ENCODE results near the gene CUX1.
"Not testable (repeated sequence)": the region's sequence is repeated elsewhere in the genome, so short reads cannot be mapped to it uniquely, and the experiment has no call there.

Gene CUX1

DNA sequence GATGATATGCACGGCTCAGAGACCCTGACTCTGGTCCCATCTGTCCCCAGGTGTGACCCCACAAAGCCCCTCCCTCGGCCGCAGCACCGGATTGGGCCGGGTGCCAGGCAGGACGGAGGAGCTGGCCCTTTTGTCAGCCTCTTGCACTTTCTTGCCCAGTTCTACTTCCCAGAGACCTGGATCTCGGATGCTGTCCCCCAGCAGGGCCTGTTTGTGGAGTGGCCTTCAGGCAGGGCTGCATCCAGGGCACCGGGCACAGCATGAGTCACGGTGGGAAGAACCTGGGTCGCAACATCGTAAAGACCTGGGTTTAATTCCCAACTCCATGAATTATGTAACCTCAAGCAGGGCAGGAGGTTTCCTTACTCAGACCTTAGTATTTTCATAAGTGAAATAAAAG, 310.9 kb downstream of the CUX1 start:
- no peak for DNase-seq (ENCODE audit: low read depth in 1 of 2, low spot score in 1 of 2)

DNA sequence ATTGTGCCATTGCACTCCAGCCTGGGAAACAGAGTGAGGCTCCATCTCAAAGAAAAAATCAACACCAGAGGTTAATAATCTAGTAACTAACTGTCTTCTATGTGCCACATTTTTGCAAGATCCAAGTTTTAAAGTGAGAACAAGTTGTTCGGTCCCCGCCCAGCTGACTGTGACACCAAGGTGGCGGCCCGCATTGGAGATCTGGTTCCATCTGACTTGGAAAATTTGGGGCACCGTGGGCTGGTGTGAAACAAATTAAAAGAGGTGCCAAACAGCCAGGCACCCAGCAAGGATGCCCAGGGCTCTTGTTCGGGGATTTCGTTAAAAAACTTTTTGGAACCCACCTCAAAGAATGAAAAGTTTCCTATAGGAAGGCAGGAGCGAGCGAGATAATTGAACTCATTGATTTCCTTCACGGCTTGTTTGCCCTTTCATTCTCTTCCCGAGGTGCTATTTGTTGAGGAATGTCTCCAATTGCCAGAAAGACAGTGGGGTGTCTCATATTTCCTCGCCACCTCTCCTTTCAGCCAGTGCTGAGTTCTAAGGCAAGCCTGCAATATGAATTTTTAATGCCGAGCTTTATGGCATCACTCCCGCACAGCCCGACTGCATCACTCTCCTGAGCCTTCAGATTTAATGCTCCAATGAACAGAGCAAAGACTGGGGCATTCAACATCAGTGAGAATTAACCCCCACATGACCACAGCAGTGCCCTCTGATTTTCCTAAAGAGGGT, 312.4 kb downstream of the CUX1 start:
- no peak for DNase-seq (ENCODE audit: low read depth in 1 of 2, low spot score in 1 of 2)

GRCh38 chr7:102132209-102132752, 314.9 kb downstream of the CUX1 start:
- DNase-seq (ENCODE audit: low read depth in 1 of 2, low spot score in 1 of 2) = no peak

DNA sequence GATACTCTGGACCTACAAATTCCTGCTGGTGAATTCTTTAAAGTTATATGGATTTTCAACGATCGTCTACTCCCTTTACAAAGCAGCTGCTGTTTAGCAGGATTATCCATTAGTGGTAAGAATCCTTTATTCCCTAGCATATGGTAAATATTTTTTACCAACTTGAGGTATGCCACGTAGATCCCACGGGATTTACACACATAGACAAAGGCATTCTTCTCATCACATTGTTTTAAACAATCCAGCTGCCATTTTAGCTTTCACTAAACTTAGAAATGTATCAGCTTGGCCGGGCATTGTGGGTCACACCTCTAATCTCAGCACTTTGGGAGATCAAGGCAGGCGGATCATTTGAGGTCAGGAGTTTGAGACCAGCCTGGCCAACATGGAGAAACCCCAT, 321.2 kb downstream of the CUX1 start:
- no peak for DNase-seq (ENCODE audit: low read depth in 1 of 2, low spot score in 1 of 2)

GRCh38 chr7:102140952-102141370, 323.5 kb downstream of the CUX1 start:
- no peak for DNase-seq (ENCODE audit: low read depth in 1 of 2, low spot score in 1 of 2)

GRCh38 chr7:102142433-102142832, 325.0 kb downstream of the CUX1 start:
- DNase-seq (ENCODE audit: low read depth in 1 of 2, low spot score in 1 of 2) = not testable (repeated sequence)

- no peak for DNase-seq (ENCODE audit: low read depth in 1 of 2, low spot score in 1 of 2)
Observed at GRCh38 chr7:102146122-102146521, 328.7 kb downstream of the CUX1 start.

GRCh38 chr7:102147008-102147407, 329.6 kb downstream of the CUX1 start:
- DNase-seq (ENCODE audit: low read depth in 1 of 2, low spot score in 1 of 2) = no peak

GRCh38 chr7:102148799-102149198, 331.4 kb downstream of the CUX1 start:
- DNase-seq (ENCODE audit: low read depth in 1 of 2, low spot score in 1 of 2) = no peak

GRCh38 chr7:102149416-102149815, 332.0 kb downstream of the CUX1 start:
- DNase-seq (ENCODE audit: low read depth in 1 of 2, low spot score in 1 of 2) = no peak

GRCh38 chr7:102150266-102150665, 332.8 kb downstream of the CUX1 start:
- no peak for DNase-seq (ENCODE audit: low read depth in 1 of 2, low spot score in 1 of 2)

- no peak for DNase-seq (ENCODE audit: low read depth in 1 of 2, low spot score in 1 of 2)
Observed at GRCh38 chr7:102152672-102153598, 335.5 kb downstream of the CUX1 start.

DNA sequence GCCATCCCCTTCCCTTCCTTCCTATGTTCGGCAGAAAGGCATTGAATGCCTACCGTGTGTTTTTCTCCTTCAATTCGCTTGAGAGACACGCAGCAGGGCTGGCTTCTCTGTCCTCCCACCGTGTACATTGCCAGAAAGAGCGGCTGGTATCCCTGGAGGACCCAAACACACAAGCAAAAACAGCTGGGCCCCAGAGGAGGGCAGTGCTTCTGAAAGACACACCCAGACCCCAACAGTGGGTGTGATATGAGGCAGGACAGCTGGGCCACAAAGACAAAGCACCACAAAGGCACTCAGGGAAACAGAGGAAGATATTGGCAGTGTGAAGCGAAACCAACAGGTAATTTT, 336.1 kb downstream of the CUX1 start:
- no peak for DNase-seq (ENCODE audit: low read depth in 1 of 2, low spot score in 1 of 2)

GRCh38 chr7:102154425-102154824, 337.0 kb downstream of the CUX1 start:
- DNase-seq (ENCODE audit: low read depth in 1 of 2, low spot score in 1 of 2) = no peak

GRCh38 chr7:102155821-102156441, 338.5 kb downstream of the CUX1 start:
- DNase-seq (ENCODE audit: low read depth in 1 of 2, low spot score in 1 of 2) = no peak

- DNase-seq (ENCODE audit: low read depth in 1 of 2, low spot score in 1 of 2) = no peak
Observed at GRCh38 chr7:102156867-102157266, 339.4 kb downstream of the CUX1 start.

DNA sequence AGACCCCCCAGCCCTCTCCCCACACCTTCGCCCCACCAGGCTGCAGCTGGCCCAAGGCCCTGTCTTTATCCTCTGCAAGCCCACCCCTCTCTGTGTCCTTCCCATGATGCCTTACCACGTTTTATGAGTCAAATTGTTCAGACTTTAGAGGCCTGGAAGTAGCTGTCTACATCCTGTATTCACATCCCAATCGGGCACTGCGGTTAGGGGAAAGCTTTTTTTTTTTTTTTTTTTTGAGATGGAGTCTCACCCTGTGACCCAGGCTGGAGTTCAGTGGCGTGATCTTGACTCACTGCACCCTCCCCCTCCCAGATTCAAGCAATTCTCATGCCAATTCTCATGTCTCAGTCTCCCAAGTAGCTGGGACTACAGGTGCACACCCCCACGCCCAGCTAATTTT, 347.7 kb downstream of the CUX1 start:
- no peak for DNase-seq (ENCODE audit: low read depth in 1 of 2, low spot score in 1 of 2)

- DNase-seq (ENCODE audit: low read depth in 1 of 2, low spot score in 1 of 2) = no peak
Observed at GRCh38 chr7:102167254-102167653, 349.8 kb downstream of the CUX1 start.

DNA sequence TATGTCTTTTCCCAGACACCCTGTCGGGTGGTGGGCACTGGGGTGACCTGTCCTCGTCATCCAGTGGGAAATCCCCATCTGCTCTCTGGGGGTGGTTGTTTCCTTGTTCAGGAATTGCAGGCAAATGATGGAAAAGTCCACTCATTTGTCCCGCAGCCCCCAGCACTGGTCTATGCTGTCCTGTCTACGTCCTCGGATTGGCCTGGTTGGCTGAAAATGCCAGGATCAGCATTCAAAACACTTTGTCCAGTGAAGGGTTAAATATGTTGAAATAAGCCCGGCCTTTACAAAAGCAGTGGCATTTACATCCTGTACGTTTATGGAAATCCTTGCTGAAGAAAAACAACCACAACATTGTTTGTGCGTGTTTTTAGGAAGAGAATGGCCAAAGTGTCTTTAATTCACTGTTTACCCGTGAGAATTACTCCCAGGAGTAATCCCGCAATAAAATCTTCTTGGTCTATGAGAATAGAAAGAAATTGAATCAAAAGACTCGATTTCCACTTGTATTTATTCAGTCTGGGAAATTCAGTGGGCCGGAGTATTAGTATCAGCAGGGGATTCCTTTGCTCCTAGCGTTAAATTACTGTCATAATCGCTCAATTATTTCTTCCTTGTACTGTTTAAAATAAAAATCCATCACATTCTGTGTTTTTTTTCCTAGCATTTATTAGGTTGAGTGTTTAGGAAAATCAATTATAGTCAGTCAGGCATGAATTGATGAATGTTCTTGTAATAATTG, 352.4 kb downstream of the CUX1 start:
- DNase-seq (ENCODE audit: low read depth in 1 of 2, low spot score in 1 of 2) = no peak

DNA sequence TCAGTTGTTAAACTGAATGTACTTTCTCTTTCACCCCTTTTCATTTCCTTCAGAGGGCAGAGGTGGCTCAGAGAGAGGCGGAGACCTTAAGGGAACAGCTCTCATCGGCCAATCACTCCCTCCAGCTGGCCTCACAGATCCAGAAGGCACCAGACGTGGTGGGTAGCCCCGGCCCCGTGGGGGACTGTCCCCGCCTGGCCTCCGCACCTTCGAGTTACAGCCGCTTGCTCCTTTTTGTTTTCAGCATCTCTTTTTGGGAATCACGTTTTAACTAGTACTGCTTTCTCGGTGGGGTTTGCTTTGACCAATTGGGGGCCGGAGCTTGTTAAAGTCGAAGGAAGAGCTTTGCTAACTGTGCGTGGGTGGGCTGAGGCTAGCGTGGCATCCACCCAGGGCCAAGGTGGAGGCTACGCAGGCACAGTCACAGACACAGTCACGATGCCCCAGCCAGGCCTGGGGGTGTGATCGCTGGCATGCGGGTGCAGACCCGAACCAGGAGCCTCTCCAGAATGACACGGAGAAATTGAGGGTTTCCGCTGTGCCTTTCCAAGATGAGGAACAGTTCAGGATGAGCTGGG, 353.1 kb downstream of the CUX1 start:
- no peak for DNase-seq (ENCODE audit: low read depth in 1 of 2, low spot score in 1 of 2)

GRCh38 chr7:102173669-102174068, 356.2 kb downstream of the CUX1 start:
- DNase-seq (ENCODE audit: low read depth in 1 of 2, low spot score in 1 of 2) = no peak

Data from activated CD4-positive, alpha-beta T cell treated with anti-CD3 and anti-CD28 coated beads, Interleukin-2, amount 50 U/mL, for 24 hours (primary cell).